ENCODE measurements around the gene LRP5.

The LRP5 gene

GRCh38 chr11:68329536-68329935 lies 17.1 kb downstream of the LRP5 start:
- DNase-seq (ENCODE audit: low read depth) = no peak
- no peak for TF ChIP-seq CTCF (IDR thresholded peaks at IDR 0.05; ENCODE audit: insufficient read depth, low read depth, low read length, missing control alignments)
- H3K4me3 ChIP-seq (ENCODE audit: low read length) = no peak overlapping the region

GRCh38 chr11:68329978-68330699 lies 17.7 kb downstream of the LRP5 start:
- no peak for TF ChIP-seq CTCF (IDR thresholded peaks at IDR 0.05; ENCODE audit: insufficient read depth, low read depth, low read length, missing control alignments)
- DNase-seq (ENCODE audit: low read depth) = peak; percentile 53
- no peak overlapping the region for H3K4me3 ChIP-seq (ENCODE audit: low read length)

GRCh38 chr11:68330700-68331337 lies 18.4 kb downstream of the LRP5 start:
- DNase-seq (ENCODE audit: low read depth) = no peak
- H3K4me3 ChIP-seq (ENCODE audit: low read length) = no peak overlapping the region

GRCh38 chr11:68331338-68331947 lies 19.1 kb downstream of the LRP5 start:
- no peak overlapping the region for H3K4me3 ChIP-seq (ENCODE audit: low read length)
- TF ChIP-seq CTCF (IDR thresholded peaks at IDR 0.05; ENCODE audit: insufficient read depth, low read depth, low read length, missing control alignments) = no peak
- no peak for DNase-seq (ENCODE audit: low read depth)

More at GRCh38 chr11:68330700-68331337, 18.4 kb downstream of the LRP5 start:
- no peak for TF ChIP-seq CTCF (IDR thresholded peaks at IDR 0.05; ENCODE audit: insufficient read depth, low read depth, low read length, missing control alignments)

GRCh38 chr11:68332186-68332585 lies 19.8 kb downstream of the LRP5 start:
- no peak overlapping the region for H3K4me3 ChIP-seq (ENCODE audit: low read length)
- DNase-seq (ENCODE audit: low read depth) = no peak
- TF ChIP-seq CTCF (IDR thresholded peaks at IDR 0.05; ENCODE audit: insufficient read depth, low read depth, low read length, missing control alignments) = no peak

GRCh38 chr11:68333173-68333572 lies 20.8 kb downstream of the LRP5 start:
- no peak overlapping the region for H3K4me3 ChIP-seq (ENCODE audit: low read length)
- TF ChIP-seq CTCF (IDR thresholded peaks at IDR 0.05; ENCODE audit: insufficient read depth, low read depth, low read length, missing control alignments) = no peak
- DNase-seq (ENCODE audit: low read depth) = no peak

All from epithelial cell of esophagus (primary cell).